ENCODE measurements around the gene DLX3.

Gene DLX3

DNA sequence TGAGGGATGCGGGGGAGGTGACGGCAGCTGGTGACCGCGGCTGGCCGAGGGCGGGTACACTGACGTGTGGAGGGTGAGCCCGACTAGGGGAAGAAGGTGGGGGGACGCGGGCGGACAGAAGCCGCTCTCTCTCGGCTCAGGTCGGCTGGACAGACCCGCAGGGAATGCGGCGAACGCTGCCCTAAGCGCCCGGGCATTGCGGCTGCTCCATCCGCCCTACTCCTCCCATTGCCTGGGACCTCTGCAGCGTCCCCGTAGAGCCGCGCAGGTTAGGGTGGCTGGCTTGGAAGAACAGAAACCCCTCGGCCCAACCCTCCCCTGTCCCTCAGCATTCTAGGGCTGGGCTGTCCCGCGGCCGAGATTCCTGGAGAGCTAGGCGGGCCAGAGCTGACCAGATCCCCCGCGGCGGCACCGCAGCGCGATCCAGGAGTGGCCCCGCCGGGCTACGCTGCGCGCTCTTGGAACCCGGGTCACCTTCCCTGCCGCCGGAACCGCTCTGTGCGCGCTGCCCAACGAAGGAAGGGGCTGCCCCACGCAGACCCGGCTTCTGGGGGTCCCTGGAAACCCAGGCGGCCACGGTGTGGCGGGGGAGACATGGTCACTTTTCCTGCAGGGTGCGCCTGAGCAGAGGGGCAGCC lies 23.1 kb downstream of the DLX3 start:
- no peak for DNase-seq (ENCODE audit: extremely low spot score)
- ChIA-PET CTCF (interaction anchor here (2.1 to 3.5 kb wide), 2 partner anchors 25 to 406 kb away, joined by 4 to 17 read pairs; no protein-coding TSS in a partner anchor), POLR2A (no interaction called here)
- TF ChIP-seq, protein P1, sequence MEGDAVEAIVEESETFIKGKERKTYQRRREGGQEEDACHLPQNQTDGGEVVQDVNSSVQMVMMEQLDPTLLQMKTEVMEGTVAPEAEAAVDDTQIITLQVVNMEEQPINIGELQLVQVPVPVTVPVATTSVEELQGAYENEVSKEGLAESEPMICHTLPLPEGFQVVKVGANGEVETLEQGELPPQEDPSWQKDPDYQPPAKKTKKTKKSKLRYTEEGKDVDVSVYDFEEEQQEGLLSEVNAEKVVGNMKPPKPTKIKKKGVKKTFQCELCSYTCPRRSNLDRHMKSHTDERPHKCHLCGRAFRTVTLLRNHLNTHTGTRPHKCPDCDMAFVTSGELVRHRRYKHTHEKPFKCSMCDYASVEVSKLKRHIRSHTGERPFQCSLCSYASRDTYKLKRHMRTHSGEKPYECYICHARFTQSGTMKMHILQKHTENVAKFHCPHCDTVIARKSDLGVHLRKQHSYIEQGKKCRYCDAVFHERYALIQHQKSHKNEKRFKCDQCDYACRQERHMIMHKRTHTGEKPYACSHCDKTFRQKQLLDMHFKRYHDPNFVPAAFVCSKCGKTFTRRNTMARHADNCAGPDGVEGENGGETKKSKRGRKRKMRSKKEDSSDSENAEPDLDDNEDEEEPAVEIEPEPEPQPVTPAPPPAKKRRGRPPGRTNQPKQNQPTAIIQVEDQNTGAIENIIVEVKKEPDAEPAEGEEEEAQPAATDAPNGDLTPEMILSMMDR (IDR thresholded peaks at IDR 0.05; ENCODE audit: control extremely low read depth, extremely low read depth, low read depth, missing control alignments) = no peak

DNA sequence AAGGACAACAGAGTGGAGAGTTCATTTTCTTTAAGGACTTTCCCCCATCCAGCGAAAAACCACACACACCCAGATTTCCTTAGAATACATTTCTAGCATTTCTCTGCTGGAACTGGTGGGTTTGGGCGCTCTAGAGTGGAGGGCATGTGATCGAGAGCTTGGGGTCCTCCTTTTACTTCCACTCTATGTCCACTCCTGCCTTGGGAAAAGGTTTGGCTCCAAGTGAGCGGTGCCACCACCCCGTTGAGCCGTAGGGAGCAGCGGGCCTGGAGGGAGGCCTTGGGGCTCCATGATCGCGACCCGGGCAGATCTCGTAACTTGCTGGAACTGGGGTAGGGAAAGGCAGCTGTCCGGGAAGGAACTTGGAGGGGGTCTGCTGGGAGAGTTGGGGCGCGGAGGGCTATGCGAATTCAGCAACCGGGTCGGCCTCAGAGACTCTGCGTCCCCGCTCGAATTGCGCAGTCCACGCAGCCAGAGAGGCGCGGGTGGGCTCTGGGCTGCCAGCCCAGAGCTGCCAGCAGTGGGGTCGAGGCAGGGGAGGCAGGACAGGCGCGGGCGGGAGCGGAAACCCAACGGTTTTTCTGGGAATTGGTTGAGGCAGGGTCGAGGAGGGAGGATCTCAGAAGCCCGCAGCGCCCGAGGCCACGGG lies 23.7 kb downstream of the DLX3 start:
- CTCF ChIA-PET = interaction anchor here (1.0 to 2.1 kb wide), 4 partner anchors 19 to 405 kb away, joined by 3 to 6 read pairs (median 4); no protein-coding TSS in a partner anchor
- POLR2A ChIA-PET = no interaction called here
- TF ChIP-seq, protein P1 (IDR thresholded peaks at IDR 0.05; ENCODE audit: control extremely low read depth, extremely low read depth, low read depth, missing control alignments) = no peak
- DNase-seq (ENCODE audit: extremely low spot score) = no peak

DNA sequence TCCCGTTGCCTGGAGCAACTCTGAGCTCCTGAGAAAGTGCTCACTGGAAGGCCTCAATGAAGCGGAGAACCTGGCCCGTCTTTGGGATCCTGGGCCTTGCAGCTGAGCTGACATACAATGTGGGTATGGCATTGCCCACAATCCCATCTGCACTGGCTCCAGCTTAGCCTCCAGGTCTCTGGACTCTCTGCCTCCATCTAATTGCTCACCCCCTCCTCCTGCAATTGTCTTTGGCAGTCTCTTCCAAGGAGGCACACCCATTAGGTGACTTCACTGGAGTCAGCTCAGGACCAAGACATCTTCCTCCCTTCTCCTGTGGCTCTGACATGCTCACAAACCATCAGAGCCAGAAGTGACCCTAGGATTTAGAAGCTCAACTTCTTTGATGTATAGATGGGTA lies 24.5 kb downstream of the DLX3 start:
- ChIA-PET POLR2A (no interaction called here), CTCF (interaction anchor here (1.0 to 2.1 kb wide), 5 partner anchors 18 to 405 kb away, joined by 3 to 6 read pairs (median 3); no protein-coding TSS in a partner anchor)
- no peak for DNase-seq (ENCODE audit: extremely low spot score)
- TF ChIP-seq, protein P1 (IDR thresholded peaks at IDR 0.05; ENCODE audit: control extremely low read depth, extremely low read depth, low read depth, missing control alignments) = no peak

DNA sequence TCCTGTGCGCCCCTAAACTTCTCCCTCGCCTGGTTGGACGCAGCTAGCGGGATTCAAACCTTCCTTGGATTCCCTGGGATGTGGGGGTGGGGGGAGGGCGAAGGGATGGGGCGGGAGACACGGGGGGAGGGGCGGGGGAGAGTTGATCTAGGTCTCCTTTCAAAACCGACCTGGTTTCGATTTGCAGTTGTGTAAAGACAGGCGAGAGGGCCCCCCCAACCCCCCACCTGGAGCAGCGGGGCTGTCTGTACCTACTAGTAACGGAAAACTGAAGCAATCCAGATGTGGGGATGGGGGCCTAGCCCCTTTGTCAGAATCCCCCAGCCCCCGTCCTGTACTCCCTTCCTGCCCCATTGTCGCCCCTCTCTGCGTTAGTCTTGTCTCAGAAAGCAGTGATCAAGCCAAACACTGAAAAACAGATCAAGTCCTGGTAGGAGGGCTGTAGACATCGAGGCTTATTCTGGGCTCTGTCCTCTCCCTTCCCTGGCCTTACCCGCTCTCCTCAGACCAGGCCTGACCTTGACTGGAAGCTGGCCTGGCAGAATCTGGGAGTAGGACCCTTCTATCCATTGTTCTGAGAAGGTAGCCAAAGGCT lies 25.1 kb downstream of the DLX3 start:
- TF ChIP-seq, protein P1 (IDR thresholded peaks at IDR 0.05; ENCODE audit: control extremely low read depth, extremely low read depth, low read depth, missing control alignments) = no peak
- ChIA-PET CTCF (interaction anchor here (1.0 to 2.1 kb wide), 5 partner anchors 18 to 404 kb away, joined by 3 to 6 read pairs (median 3); no protein-coding TSS in a partner anchor), POLR2A (no interaction called here)
- DNase-seq (ENCODE audit: extremely low spot score) = no peak

DNA sequence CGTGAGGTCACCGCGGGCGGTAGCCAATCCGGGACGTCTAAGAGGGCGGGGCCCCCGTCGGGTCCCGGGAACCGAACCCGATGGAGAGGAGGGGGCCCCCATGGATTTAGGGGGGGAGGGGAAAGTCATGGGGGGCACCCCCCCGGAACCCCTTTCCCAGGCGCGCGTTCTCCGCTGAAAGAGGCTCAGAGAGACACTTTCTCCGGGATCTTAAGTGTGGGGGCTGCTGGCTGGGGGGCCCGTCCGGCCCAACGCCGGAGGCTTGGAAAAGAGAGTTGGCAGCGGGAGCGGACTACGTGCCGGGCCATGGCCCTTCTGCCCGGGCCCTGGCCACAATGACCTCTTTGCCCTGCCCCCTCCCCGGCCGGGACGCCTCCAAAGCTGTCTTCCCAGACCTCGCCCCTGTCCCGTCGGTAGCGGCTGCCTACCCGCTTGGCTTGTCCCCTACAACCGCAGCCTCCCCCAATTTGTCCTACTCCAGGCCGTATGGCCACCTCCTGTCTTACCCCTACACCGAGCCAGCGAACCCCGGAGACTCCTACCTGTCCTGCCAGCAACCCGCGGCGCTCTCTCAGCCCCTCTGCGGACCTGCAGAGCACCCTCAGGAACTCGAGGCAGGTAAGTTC lies 25.8 kb downstream of the DLX3 start, which contains the start of gene DLX4:
Gene DLX4, plus strand, starts transcription at position 57 of the 626 bp plus-strand sequence. Its CDS starts 279 bp downstream, at position 336.
- DNase-seq (ENCODE audit: extremely low spot score) = peak; percentile 62
- TF ChIP-seq, protein P1 (IDR thresholded peaks at IDR 0.05; ENCODE audit: control extremely low read depth, extremely low read depth, low read depth, missing control alignments) = no peak
- ChIA-PET CTCF (no interaction called here), POLR2A (no interaction called here)

DNA sequence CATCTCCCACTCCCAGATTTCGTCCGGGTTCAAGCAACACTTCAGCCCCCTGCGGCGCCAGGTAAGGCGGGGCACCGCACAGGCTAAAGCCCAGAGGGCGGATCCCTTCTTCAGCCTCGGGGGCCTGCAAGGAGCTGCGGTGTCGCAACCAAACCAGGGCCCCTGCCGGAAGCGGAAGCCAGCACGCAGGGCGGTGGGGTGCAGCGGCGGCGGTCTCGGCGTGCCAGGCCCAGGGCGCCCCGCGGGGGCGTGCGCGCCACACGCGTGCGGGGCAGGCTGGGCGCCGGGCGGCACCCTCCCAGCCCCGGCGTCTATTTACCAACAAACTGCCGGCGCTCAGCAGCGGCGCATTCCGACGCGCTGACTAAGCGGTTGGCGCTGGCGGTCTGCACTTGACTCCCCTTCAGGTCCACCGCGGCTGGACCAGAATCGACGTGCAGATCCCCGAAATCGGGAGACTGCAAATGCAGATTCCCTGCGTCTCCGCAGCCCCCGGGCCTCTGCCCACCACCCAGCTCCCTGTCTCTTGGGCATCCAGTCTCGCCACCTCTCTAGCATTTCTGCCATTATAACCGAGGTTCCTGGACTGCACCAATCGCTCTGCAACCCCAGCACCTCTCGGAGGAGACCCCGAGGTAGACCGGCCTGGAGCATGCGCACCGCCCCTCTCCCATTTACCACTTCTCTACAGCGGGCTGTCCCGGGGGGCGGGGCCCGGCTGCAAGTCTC lies 26.5 kb downstream of the DLX3 start:
- DNase-seq (ENCODE audit: extremely low spot score) = peak; percentile 84
- ChIA-PET CTCF (no interaction called here), POLR2A (no interaction called here)
- TF ChIP-seq, protein P1 (IDR thresholded peaks at IDR 0.05; ENCODE audit: control extremely low read depth, extremely low read depth, low read depth, missing control alignments) = no peak
